Adrenal gland (tissue), 12 donors: Measurements from ENCODE around the gene C3orf52. TPM values are rescaled to one million over a fixed set of nuclear protein-coding genes. Genes with fewer than 3 reads are reported as not detected.

Source experiments
- DNase-seq, 7 donors: peaks; one replicate each; pipeline ENCODE4 v3.0.0-alpha.2; 2019 to 2020
- H3K27ac ChIP-seq, 5 donors: fragments of 200-600 bp; sonication (generic) in 4 of 5; 1 replicate in 3 of 5; 2 replicates in 2 of 5; pipeline versions ENCODE4 v1.5.1 to v1.8.0; 2016 to 2020; ENCODE audit warnings: mild to moderate bottlenecking in 1 of 5
- H3K27me3 ChIP-seq: fragments of 200-600 bp; 2 replicates; pipeline ENCODE4 v1.8.0; 2021
- H3K36me3 ChIP-seq, 2 donors: fragments of 200-600 bp; replicated peaks in 1 of 2; 1 replicate in 1 of 2; 2 replicates in 1 of 2; pipeline versions ENCODE4 v1.5.1 to v1.8.0; 2018 to 2022
- H3K4me1 ChIP-seq, 2 donors: fragments of 200-600 bp; replicated peaks in 1 of 2; 1 replicate in 1 of 2; 2 replicates in 1 of 2; pipeline versions ENCODE4 v1.5.1 to v1.8.0; 2018 to 2021
- H3K4me3 ChIP-seq, 4 donors: fragments of 200-600 bp; sonication (generic) in 3 of 4; one replicate each; pipeline ENCODE4 v1.5.1; 2016 to 2018
- H3K9me3 ChIP-seq, 3 donors: fragments of 200-600 bp; sonication (generic) in 1 of 3; replicated peaks in 1 of 3; 1 replicate in 2 of 3; 2 replicates in 1 of 3; pipeline versions ENCODE4 v1.5.1 to v1.8.0; 2016 to 2021
- CTCF ChIP-seq, 6 experiments: fragments of 450-650 bp in 4 of 6; fragments of 200-600 bp in 2 of 6; sonication (generic) in 1 of 6; IDR thresholded peaks; 1 replicate in 5 of 6; 2 replicates in 1 of 6; pipeline versions ENCODE4 v1.5.1 to v1.8.0; 2016 to 2021; ENCODE audit warnings: antibody characterized with exemption in 6 of 6, mild to moderate bottlenecking in 2 of 6, moderate library complexity in 1 of 6
- POLR2A ChIP-seq, 2 donors: fragments of 450-650 bp; IDR thresholded peaks; one replicate each; pipeline ENCODE4 v1.6.1; 2017; ENCODE audit warnings: antibody characterized with exemption in 2 of 2, mild to moderate bottlenecking in 2 of 2, moderate library complexity in 1 of 2
- WGBS, 4 donors: extraction: QIAGEN DNeasy Blood & Tissue Kit in 2 of 4; methylation state at CpG; one replicate each; pipeline versions ENCODE4 v1.1.5 to v1.1.7; 2013 to 2017; 5-methylcytosine and 5-hydroxymethylcytosine counted together
- intact Hi-C, 2 donors: fragments of 100-400 bp; cut with DNase I; formaldehyde crosslinking; loops; one replicate each; pipeline versions ENCODE4 v1.14.1 to v1.15.0; 2022 to 2023
- polyA plus RNA-seq, 3 donors: library from polyadenylated mRNA; stranded (reverse); fragments of 200-250 nt in 2 of 3; fragments of 350-450 nt in 1 of 3; fragmentation: Illumina TruSeq in 1 of 3; extraction: RNeasy Lipid Tissue Mini Kit (QIAGEN cat#74804) in 1 of 3; gene quantifications; one replicate each; pipeline ENCODE4 v1.2.3, GENCODE V29; 2013 to 2014
- total RNA-seq, 9 donors: library from RNA; depleted of rRNA in 4 of 9; stranded (reverse); fragments of >200 nt in 4 of 9; fragments of 120-200 nt in 1 of 9; fragmentation: NEBNext Ultra II Directional in 1 of 9; extraction: Animal tissue kit (Norgen Biotek cat#: 25700) in 1 of 9; gene quantifications; one replicate each; pipeline versions ENCODE4 v1.1.0 to v1.2.4, GENCODE V29; 2013 to 2023
- donor health status: healthy with polysubstance abuse.
- donor health status: Bipolar disorder and iron deficiency.
- donor health status: DM: yes; HTN: yes; CAD: no.
- donor health status: DM: no; HTN: no; CAD: no.
- donor health status: DM: no; HTN: no; CAD: no.
- donor health status: DM: yes; HTN: yes; CAD: no.

C3orf52 gene
- total and polyA plus RNA-seq, 12 donors: 0.06 to 9.0 (median 2.2) TPM

- TF ChIP-seq POLR2A (IDR thresholded peaks at IDR 0.05): no peak
- TF ChIP-seq CTCF (IDR thresholded peaks at IDR 0.05): no peak
- 23 to 53% (median 44%) methylated on average over 1 of the region's 1 CpG for WGBS, 4 donors
- Histone ChIP-seq H3K27me3 (no peaks in the 10 kb centered on the region), H3K4me3 (no peak overlapping the region), H3K27ac (no peak overlapping the region), H3K9me3 (no peaks in the 10 kb centered on the region), H3K4me1 (no peaks in the 10 kb centered on the region), H3K36me3 (no peaks in the 10 kb centered on the region)
- intact Hi-C loops: no loop called here
- no peak for DNase-seq
These were observed 52.2 kb downstream of the C3orf52 start for GRCh38 chr3:112138219-112138969.

DNA sequence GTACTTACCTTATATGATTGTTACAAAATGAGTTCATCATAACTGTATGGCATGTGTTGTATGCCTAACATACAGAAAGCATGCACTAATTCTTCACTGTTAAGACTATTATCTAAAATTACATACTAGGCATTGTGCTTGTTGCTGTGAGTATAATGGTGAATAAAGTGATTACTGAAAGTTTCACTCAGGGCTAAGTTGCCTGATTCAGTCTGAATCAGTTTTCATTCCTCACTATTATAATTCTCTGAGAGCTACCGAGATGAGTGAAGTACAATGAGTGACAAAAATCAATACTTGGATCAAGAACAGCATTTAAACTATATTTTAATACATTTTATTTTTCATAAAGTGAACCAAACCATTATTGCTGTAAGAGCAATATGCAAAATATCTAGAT, 54.4 kb downstream of the C3orf52 start:
- Histone ChIP-seq H3K27me3 (no peaks in the 10 kb centered on the region), H3K9me3 (no peaks in the 10 kb centered on the region), H3K4me3 (no peak overlapping the region), H3K27ac (no peak overlapping the region), H3K4me1 (no peaks in the 10 kb centered on the region), H3K36me3 (no peaks in the 10 kb centered on the region)
- 75 to 91% (median 85%) methylated on average over 1 of the region's 1 CpG for WGBS, 4 donors
- no peak for DNase-seq
- TF ChIP-seq POLR2A (IDR thresholded peaks at IDR 0.05) (no peak), CTCF (IDR thresholded peaks at IDR 0.05) (no peak)
- intact Hi-C loops: no loop called here

DNA sequence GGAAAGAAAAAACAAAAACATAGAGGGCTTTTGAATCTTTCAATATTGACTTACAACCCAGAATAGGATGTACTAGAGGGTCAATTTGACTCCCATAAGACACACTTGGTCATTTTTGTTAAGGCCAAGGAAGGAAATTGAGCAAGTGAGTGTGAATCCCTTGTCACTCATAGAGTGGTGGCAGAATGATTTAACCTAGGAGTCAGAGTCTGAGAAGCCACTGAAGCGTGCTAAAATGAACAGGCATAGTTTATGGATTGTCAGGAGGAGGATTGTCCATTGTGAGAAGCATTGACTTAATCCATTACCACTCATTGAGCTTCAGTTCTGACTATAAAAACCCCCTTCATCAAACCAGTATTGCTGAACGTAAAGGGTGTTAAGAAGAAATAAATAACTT, 55.1 kb downstream of the C3orf52 start:
- no peak for TF ChIP-seq CTCF (IDR thresholded peaks at IDR 0.05)
- no peak for TF ChIP-seq POLR2A (IDR thresholded peaks at IDR 0.05)
- no peak overlapping the region for H3K27ac ChIP-seq
- no peaks in the 10 kb centered on the region for H3K4me1 ChIP-seq
- intact Hi-C loops: no loop called here
- no peaks in the 10 kb centered on the region for H3K36me3 ChIP-seq
- H3K27me3 ChIP-seq: no peaks in the 10 kb centered on the region
- no peak overlapping the region for H3K4me3 ChIP-seq
- H3K9me3 ChIP-seq: no peaks in the 10 kb centered on the region
- DNase-seq: no peak
- WGBS, 4 donors: 52 to 90% (median 84%) methylated on average over 2 of the region's 2 CpGs

DNA sequence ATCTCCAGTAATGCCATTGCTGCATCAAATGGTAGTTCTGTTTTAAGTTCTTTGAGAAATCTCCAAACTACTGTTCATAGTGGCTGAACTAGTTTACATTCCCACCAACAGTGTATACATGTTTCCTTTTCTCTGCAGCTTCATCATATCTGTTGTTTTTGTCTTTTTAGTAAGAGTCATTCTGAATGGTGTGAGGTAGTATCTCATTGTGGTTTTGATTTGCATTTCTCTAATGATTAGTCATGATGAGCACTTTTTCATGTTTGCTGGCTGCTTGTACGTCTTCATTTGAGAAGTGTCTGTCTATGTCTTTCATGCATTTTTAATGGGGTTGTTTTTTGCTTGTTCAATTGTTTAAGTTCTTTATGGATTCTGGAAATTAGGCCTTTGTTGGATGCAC, 57.1 kb downstream of the C3orf52 start:
- 91 to 96% (median 93%) methylated on average over 1 of the region's 1 CpG for WGBS, 4 donors
- no peaks in the 10 kb centered on the region for H3K9me3 ChIP-seq
- no peak for TF ChIP-seq POLR2A (IDR thresholded peaks at IDR 0.05)
- TF ChIP-seq CTCF (IDR thresholded peaks at IDR 0.05): no peak
- no peaks in the 10 kb centered on the region for H3K27me3 ChIP-seq
- H3K36me3 ChIP-seq: no peaks in the 10 kb centered on the region
- intact Hi-C loops: no loop called here
- H3K27ac ChIP-seq: no peak overlapping the region
- no peak overlapping the region for H3K4me3 ChIP-seq
- no peak for DNase-seq
- no peaks in the 10 kb centered on the region for H3K4me1 ChIP-seq
